H1 (cell line): Measurements from ENCODE around the gene ASPG. TPM values are rescaled to one million over a fixed set of nuclear protein-coding genes. Genes with fewer than 3 reads are reported as not detected.

Experiments
- CTCF ChIA-PET: fragments of 300-600 bp; sonication (Branson Sonifier 250); formaldehyde crosslinking; loops from one replicate; lab custom pipeline; 2021; ENCODE audit not compliant: partially characterized antibody; lab: Charles Lee
- POLR2A ChIA-PET: fragments of 300-600 bp; sonication (Branson Sonifier 250); formaldehyde crosslinking; loops from one replicate; lab custom pipeline; 2021; ENCODE audit warnings: inconsistent platforms; ENCODE audit not compliant: partially characterized antibody; lab: Charles Lee
- DNase-seq, 2 experiments: peaks; one replicate each; pipeline versions ENCODE4 v3.0.0 to v3.0.0-alpha.2; 2010 to 2022; ENCODE audit warnings: low spot score in 2 of 2, low read depth in 1 of 2, mixed read lengths in 1 of 2
- FAIRE-seq: peaks from 2 replicates; lab custom pipeline; 2011; peaks lifted over from hg19 to GRCh38; lab: Jason Lieb, UNC
- H2AFZ ChIP-seq: 2 replicates; pipeline ENCODE4 v1.8.1; 2012; ENCODE audit warnings: low read length, inconsistent platforms
- H2AK5ac ChIP-seq: 2 replicates; pipeline ENCODE4 v1.6.1; 2013; ENCODE audit warnings: low read depth, low read length
- H2BK120ac ChIP-seq: replicated peaks from 2 replicates; pipeline ENCODE3; 2013; ENCODE audit warnings: low read depth, low read length, inconsistent platforms
- H2BK12ac ChIP-seq: 2 replicates; pipeline ENCODE4 v1.6.1; 2013; ENCODE audit warnings: low read depth, low read length
- H2BK15ac ChIP-seq: 2 replicates; pipeline ENCODE4 v1.6.1; 2013; ENCODE audit warnings: low read length
- H2BK20ac ChIP-seq: 2 replicates; pipeline ENCODE4 v1.6.1; 2013; ENCODE audit warnings: low read length
- H2BK5ac ChIP-seq: 2 replicates; pipeline ENCODE4 v1.6.1; 2013; ENCODE audit warnings: low read depth, low read length
- H3K14ac ChIP-seq: 2 replicates; pipeline ENCODE4 v1.6.1; 2013; ENCODE audit warnings: inconsistent platforms; ENCODE audit not compliant: insufficient read length
- H3K18ac ChIP-seq: 2 replicates; pipeline ENCODE4 v1.6.1; 2013; ENCODE audit warnings: low read length; ENCODE audit errors: extremely low read depth
- H3K23ac ChIP-seq: 2 replicates; pipeline ENCODE4 v1.6.1; 2013; ENCODE audit warnings: inconsistent platforms; ENCODE audit not compliant: insufficient read length
- H3K23me2 ChIP-seq: 2 replicates; pipeline ENCODE4 v1.6.1; 2013; ENCODE audit warnings: low read depth, low read length
- H3K27ac ChIP-seq: 2 replicates; pipeline ENCODE4 v1.6.1; 2011; ENCODE audit warnings: low read depth, low read length, inconsistent platforms
- H3K27me3 ChIP-seq, 4 experiments: replicated peaks in 1 of 4; 1 replicate in 1 of 4; 2 replicates in 3 of 4; pipeline versions ENCODE4 v1.6.1 to v1.8.1; 2011 to 2013; ENCODE audit warnings: low read length in 3 of 4, mild to moderate bottlenecking in 3 of 4, inconsistent platforms in 2 of 4, mixed read lengths in 2 of 4, moderate library complexity in 1 of 4; ENCODE audit not compliant: control insufficient read depth in 3 of 4, insufficient read depth in 3 of 4; ENCODE audit errors: extremely low read depth in 1 of 4
- H3K36me3 ChIP-seq, 4 experiments: 2 replicates each; pipeline versions ENCODE4 v1.6.1 to v1.8.1; 2011 to 2013; ENCODE audit warnings: mild to moderate bottlenecking in 4 of 4, low read length in 3 of 4, moderate library complexity in 2 of 4, control low read depth in 1 of 4, inconsistent platforms in 1 of 4; ENCODE audit not compliant: insufficient read depth in 4 of 4, control insufficient read depth in 2 of 4
- H3K4ac ChIP-seq: replicated peaks from 2 replicates; pipeline ENCODE3; 2013; ENCODE audit warnings: low read length, low read depth, mixed read lengths, inconsistent platforms; ENCODE audit not compliant: insufficient read length
- H3K4me1 ChIP-seq, 4 experiments: replicated peaks in 1 of 4; 1 replicate in 1 of 4; 2 replicates in 3 of 4; pipeline versions ENCODE4 v1.6.1 to v1.8.1; 2011 to 2013; ENCODE audit warnings: low read length in 3 of 4, inconsistent platforms in 2 of 4, mixed read lengths in 1 of 4; ENCODE audit not compliant: insufficient read depth in 4 of 4, control insufficient read depth in 3 of 4
- H3K4me2 ChIP-seq, 2 experiments: 2 replicates each; pipeline versions ENCODE4 v1.6.1 to v1.8.1; 2011 to 2013; ENCODE audit warnings: low read depth in 2 of 2, low read length in 2 of 2, control low read depth in 1 of 2, inconsistent platforms in 1 of 2, mild to moderate bottlenecking in 1 of 2; ENCODE audit not compliant: insufficient read depth in 1 of 2
- H3K4me3 ChIP-seq, 4 experiments: fragments of 200-600, 300-600 bp in 1 of 4; sonication (generic), shearing (Covaris generic), sonication (Bioruptor Twin) in 1 of 4; 2 replicates each; pipeline versions ENCODE4 v1.5.1 to v1.8.1; 2011 to 2016; ENCODE audit warnings: low read length in 4 of 4, low read depth in 3 of 4, control low read depth in 2 of 4, inconsistent platforms in 2 of 4, mild to moderate bottlenecking in 2 of 4, mixed read lengths in 1 of 4, moderate library complexity in 1 of 4; ENCODE audit not compliant: insufficient read depth in 2 of 4; ENCODE audit errors: extremely low read depth in 1 of 4
- H3K56ac ChIP-seq: replicated peaks from 2 replicates; pipeline ENCODE3; 2013; ENCODE audit warnings: low read depth, mild to moderate bottlenecking, mixed read lengths, low read length, inconsistent platforms; ENCODE audit not compliant: insufficient read length
- H3K79me1 ChIP-seq: 2 replicates; pipeline ENCODE4 v1.6.1; 2013; ENCODE audit warnings: low read depth, low read length, control low read depth
- H3K79me2 ChIP-seq, 2 experiments: 2 replicates each; pipeline versions ENCODE4 v1.6.1 to v1.8.1; 2012 to 2013; ENCODE audit warnings: low read length in 2 of 2, mild to moderate bottlenecking in 2 of 2, inconsistent platforms in 1 of 2; ENCODE audit not compliant: insufficient read depth in 2 of 2, control insufficient read depth in 1 of 2
- H3K9ac ChIP-seq, 4 experiments: replicated peaks in 1 of 4; 1 replicate in 1 of 4; 2 replicates in 3 of 4; pipeline versions ENCODE4 v1.6.1 to v1.8.1; 2011 to 2013; ENCODE audit warnings: low read depth in 3 of 4, low read length in 3 of 4, control low read depth in 2 of 4, mild to moderate bottlenecking in 2 of 4, moderate library complexity in 2 of 4, inconsistent platforms in 1 of 4; ENCODE audit errors: extremely low read depth in 1 of 4
- H3K9me3 ChIP-seq, 2 experiments: 2 replicates each; pipeline versions ENCODE4 v1.6.1 to v1.8.1; 2012 to 2013; ENCODE audit warnings: mild to moderate bottlenecking in 2 of 2, moderate library complexity in 2 of 2, control low read depth in 1 of 2, inconsistent platforms in 1 of 2, low read depth in 1 of 2, low read length in 1 of 2, mixed read lengths in 1 of 2; ENCODE audit not compliant: insufficient read depth in 2 of 2
- H4K20me1 ChIP-seq, 2 experiments: replicated peaks in 1 of 2; 2 replicates each; pipeline versions ENCODE3 to v1.8.1; 2011 to 2013; ENCODE audit warnings: inconsistent platforms in 2 of 2, low read length in 2 of 2, mild to moderate bottlenecking in 1 of 2; ENCODE audit not compliant: insufficient read depth in 2 of 2, control insufficient read depth in 1 of 2
- H4K5ac ChIP-seq: 2 replicates; pipeline ENCODE4 v1.6.1; 2013; ENCODE audit warnings: low read length, low read depth, mixed read lengths, inconsistent platforms; ENCODE audit not compliant: insufficient read length
- H4K8ac ChIP-seq: 2 replicates; pipeline ENCODE4 v1.8.0; 2013; ENCODE audit warnings: mild to moderate bottlenecking, moderate library complexity, low read length, inconsistent platforms; ENCODE audit not compliant: insufficient read depth; ENCODE audit errors: extremely low read depth
- H4K91ac ChIP-seq: replicated peaks from 2 replicates; pipeline ENCODE3; 2013; ENCODE audit warnings: low read length, mixed read lengths, inconsistent platforms; ENCODE audit not compliant: insufficient read length
- ASH2L ChIP-seq: fragments of 200-600, 300-600 bp; sonication (generic); IDR thresholded peaks from one replicate; pipeline ENCODE4 v1.7.1; 2017; ENCODE audit warnings: low read length
- CBX8 ChIP-seq: fragments of 300-800, 300-1000 bp; sonication (generic); IDR thresholded peaks from 2 replicates; pipeline ENCODE4 v1.7.1; 2016; ENCODE audit warnings: low read depth, low read length, borderline replicate concordance
- CEBPB ChIP-seq: IDR thresholded peaks from 2 replicates; pipeline ENCODE4 v1.6.1; 2012; ENCODE audit warnings: low read depth, low read length
- EZH2 ChIP-seq: fragments of 200-600 bp; sonication (generic); IDR thresholded peaks from 2 replicates; pipeline ENCODE4 v1.7.1; 2012; ENCODE audit warnings: low read depth, mild to moderate bottlenecking, moderate library complexity, low read length, inconsistent platforms; ENCODE audit not compliant: severe bottlenecking
- JUN ChIP-seq: IDR thresholded peaks from 2 replicates; pipeline ENCODE4 v1.6.1; 2011; ENCODE audit warnings: low read depth, mild to moderate bottlenecking, improper control_type of control experiment, low read length
- KDM1A ChIP-seq: fragments of 200-600, 300-600 bp; sonication (generic); IDR thresholded peaks from 2 replicates; pipeline ENCODE4 v1.7.1; 2016; ENCODE audit warnings: mild to moderate bottlenecking, low read length, borderline replicate concordance
- MAFK ChIP-seq: IDR thresholded peaks from 2 replicates; pipeline ENCODE4 v1.6.1; 2012; ENCODE audit warnings: low read depth, mild to moderate bottlenecking, improper control_type of control experiment, low read length
- SIN3A ChIP-seq, 2 experiments: IDR thresholded peaks in 1 of 2; conservative IDR thresholded peaks in 1 of 2; 2 replicates each; pipeline ENCODE4 v1.6.1; 2011 to 2012; ENCODE audit warnings: low read length in 2 of 2, improper control_type of control experiment in 1 of 2, low read depth in 1 of 2, mild to moderate bottlenecking in 1 of 2
- WGBS, 2 experiments: shearing (Covaris generic) in 1 of 2; methylation state at CpG; one replicate each; pipeline versions ENCODE4 v1.1.6 to v1.1.7; 2013 to 2015; ENCODE audit warnings: low lambda C conversion rate in 2 of 2, mixed read lengths in 2 of 2, inconsistent platforms in 1 of 2, low coverage in 1 of 2, missing lambda C conversion rate in 1 of 2; ENCODE audit not compliant: insufficient replicate concordance in 2 of 2, insufficient coverage in 1 of 2, insufficient read length in 1 of 2; ENCODE audit errors: extremely low coverage in 1 of 2, missing lambda C conversion rate in 1 of 2; 5-methylcytosine and 5-hydroxymethylcytosine counted together
- polyA plus RNA-seq, 7 experiments: library from polyadenylated mRNA; depleted of rRNA in 3 of 7; stranded (reverse) in 5 of 7; unstranded in 2 of 7; fragments of >200 nt in 5 of 7; fragments of 200-250 nt in 2 of 7; gene quantifications; 1 replicate in 5 of 7; 2 replicates in 1 of 7; 4 replicates in 1 of 7; pipeline versions ENCODE4 v1.2.1 to v1.2.3, GENCODE V29; 2011 to 2013; ENCODE audit warnings: missing spikeins in 2 of 7, mixed read lengths in 2 of 7
- total RNA-seq: library from RNA; stranded (reverse); fragmentation: NEBNext Ultra II Directional; extraction: Animal tissue kit (Norgen Biotek cat#: 25700); gene quantifications from 2 replicates; pipeline ENCODE4 v1.2.1, GENCODE V29; 2021

Gene ASPG
- total and polyA plus RNA-seq, 2 of the 8 experiments (the other 6 are each of a cell fraction or from before 2014, with no cell fraction given): 0.34 to 0.59 TPM

- Histone ChIP-seq H2BK15ac (no peak overlapping the region), H2BK20ac (no peak overlapping the region), H2AFZ (no peak overlapping the region), H2AK5ac (no peak overlapping the region), H3K4me1 (peaks cover 0 to 14% (median 1%) of the 10 kb centered on the region in 4 experiments; a peak in 5 of 7 replicates), H3K23ac (no peak overlapping the region), H3K4ac (no peak overlapping the region), H2BK12ac (no peak overlapping the region), H3K27ac (no peak overlapping the region), H4K8ac (no peak overlapping the region), H3K23me2 (no peaks in the 10 kb centered on the region), H4K20me1 (peaks cover 0 to 2% of the 10 kb centered on the region in 2 experiments), H4K5ac (no peak overlapping the region), H3K9ac (no peak overlapping the region), H3K9me3 (no peaks in the 10 kb centered on the region), H2BK120ac (no peak overlapping the region), H3K56ac (no peak overlapping the region), H4K91ac (no peak overlapping the region), H3K4me3 (no peak overlapping the region), H3K14ac (no peak overlapping the region), H3K4me2 (no peak overlapping the region), H3K27me3 (no peaks in the 10 kb centered on the region), H3K18ac (no peak overlapping the region), H2BK5ac (no peak overlapping the region), H3K36me3 (no peaks in the 10 kb centered on the region), H3K79me2 (no peaks in the 10 kb centered on the region), H3K79me1 (no peaks in the 10 kb centered on the region)
- 85% methylated on average over 23 of the region's 32 CpGs; no CpG with 5 or more reads in 1 of the 2 experiments for WGBS, 2 experiments
- ChIA-PET CTCF (interaction anchor here (0.8 to 2.2 kb wide), 7 partner anchors 11 to 458 kb away, joined by 3 to 10 read pairs (median 4); no protein-coding TSS in a partner anchor), POLR2A (interaction anchor here (0.6 kb wide), 1 partner anchor 290 kb away, joined by 3 read pairs; no protein-coding TSS in a partner anchor)
- DNase-seq (peak in 1 of 2 experiments; percentile 47), FAIRE-seq (no peak)
- TF ChIP-seq JUN (no peak), CBX8 (no peak), ASH2L (no peak), CEBPB (no peak), KDM1A (no peak), MAFK (no peak), SIN3A (conservative IDR thresholded peaks at IDR 0.05 in 1 of 2, IDR thresholded peaks at IDR 0.05 in 1 of 2; ENCODE audit: low read depth in 1 of 2, low read length in 2 of 2) (no peak), EZH2 (no peak)
These were observed 22.4 kb downstream of the ASPG start for GRCh38 chr14:104107611-104108569.
